AG04450 (cell line): Measurements from ENCODE around the gene PDIA5. TPM values are rescaled to one million over a fixed set of nuclear protein-coding genes. Genes with fewer than 3 reads are reported as not detected.

Experiments used
- CTCF ChIA-PET: fragments of 300-600, 350-600 bp; formaldehyde crosslinking; extraction: SDS; loops from one replicate; lab custom pipeline; 2022; ENCODE audit warnings: antibody characterized with exemption, inconsistent platforms; lab: Charles Lee
- POLR2A ChIA-PET: fragments of 350-600 bp; formaldehyde crosslinking; extraction: SDS; loops from one replicate; lab custom pipeline; 2021; ENCODE audit warnings: antibody characterized with exemption, inconsistent platforms; lab: Yijun Ruan, JAX
- DNase-seq: peaks from one replicate; pipeline ENCODE4 v3.0.0-alpha.2; 2011; ENCODE audit warnings: low read depth, low spot score
- H3K27ac ChIP-seq: one replicate; pipeline ENCODE4 v1.5.1; 2012; ENCODE audit warnings: low read depth, low read length, control low read depth
- H3K27me3 ChIP-seq: one replicate; pipeline ENCODE4 v1.6.0; 2012; ENCODE audit warnings: low read length; ENCODE audit not compliant: control insufficient read depth, insufficient read depth
- H3K4me3 ChIP-seq: 2 replicates; pipeline ENCODE4 v1.5.1; 2011; ENCODE audit warnings: mild to moderate bottlenecking, low read depth, low read length, control low read depth
- H3K9me3 ChIP-seq: 2 replicates; pipeline ENCODE4 v1.5.1; 2012; ENCODE audit warnings: low read length; ENCODE audit not compliant: control insufficient read depth, insufficient read depth
- CTCF ChIP-seq: IDR thresholded peaks from 2 replicates; pipeline ENCODE4 v1.5.1; 2011; ENCODE audit warnings: low read depth, low read length, control low read depth, inconsistent platforms
- polyA plus RNA-seq: library from polyadenylated mRNA; depleted of rRNA; stranded (reverse); fragments of >200 nt; gene quantifications from 2 replicates; pipeline ENCODE4 v1.2.3, GENCODE V29; 2011

PDIA5 gene
- polyA plus RNA-seq, 1 experiment = 33.1 TPM

GRCh38 chr3:123143669-123144411 is 77.0 kb downstream of the PDIA5 start:
- no peaks in the 10 kb centered on the region for H3K9me3 ChIP-seq
- no peak for TF ChIP-seq CTCF
- no peak overlapping the region for H3K27ac ChIP-seq
- CTCF ChIA-PET = no interaction called here
- no peak for DNase-seq
- POLR2A ChIA-PET = no interaction called here
- H3K27me3 ChIP-seq = no peaks in the 10 kb centered on the region
- H3K4me3 ChIP-seq = no peak overlapping the region

GRCh38 chr3:123147754-123148535 is 81.1 kb downstream of the PDIA5 start:
- ChIA-PET POLR2A (no interaction called here), CTCF (interaction anchor here (0.6 kb wide), 1 partner anchor 48 kb away, joined by 5 read pairs; no protein-coding TSS in a partner anchor)
- H3K27me3 ChIP-seq = no peaks in the 10 kb centered on the region
- H3K27ac ChIP-seq = no peak overlapping the region
- TF ChIP-seq CTCF = no peak
- DNase-seq = no peak
- H3K4me3 ChIP-seq = no peak overlapping the region
- no peaks in the 10 kb centered on the region for H3K9me3 ChIP-seq

GRCh38 chr3:123148772-123149171 is 81.9 kb downstream of the PDIA5 start:
- CTCF ChIA-PET = no interaction called here
- POLR2A ChIA-PET = no interaction called here
- Histone ChIP-seq H3K4me3 (no peak overlapping the region), H3K27ac (no peak overlapping the region), H3K27me3 (no peaks in the 10 kb centered on the region), H3K9me3 (no peaks in the 10 kb centered on the region)
- TF ChIP-seq CTCF = no peak
- no peak for DNase-seq

GRCh38 chr3:123149525-123149924 is 82.7 kb downstream of the PDIA5 start:
- no peak for DNase-seq
- Histone ChIP-seq H3K9me3 (no peaks in the 10 kb centered on the region), H3K27ac (no peak overlapping the region), H3K27me3 (no peaks in the 10 kb centered on the region), H3K4me3 (no peak overlapping the region)
- ChIA-PET CTCF (no interaction called here), POLR2A (no interaction called here)
- no peak for TF ChIP-seq CTCF
